Hematopoietic multipotent progenitor cell treated with erythropoietin and hydrocortisone succinate and interleukin-3 and kit ligand, for 15 days (in vitro differentiated cells): ENCODE data around the gene DCXR.

ENCODE experiments used
- DNase-seq: peaks from one replicate; pipeline ENCODE4 v3.0.0-alpha.2; 2015; ENCODE audit warnings: low spot score

DCXR gene

DNA sequence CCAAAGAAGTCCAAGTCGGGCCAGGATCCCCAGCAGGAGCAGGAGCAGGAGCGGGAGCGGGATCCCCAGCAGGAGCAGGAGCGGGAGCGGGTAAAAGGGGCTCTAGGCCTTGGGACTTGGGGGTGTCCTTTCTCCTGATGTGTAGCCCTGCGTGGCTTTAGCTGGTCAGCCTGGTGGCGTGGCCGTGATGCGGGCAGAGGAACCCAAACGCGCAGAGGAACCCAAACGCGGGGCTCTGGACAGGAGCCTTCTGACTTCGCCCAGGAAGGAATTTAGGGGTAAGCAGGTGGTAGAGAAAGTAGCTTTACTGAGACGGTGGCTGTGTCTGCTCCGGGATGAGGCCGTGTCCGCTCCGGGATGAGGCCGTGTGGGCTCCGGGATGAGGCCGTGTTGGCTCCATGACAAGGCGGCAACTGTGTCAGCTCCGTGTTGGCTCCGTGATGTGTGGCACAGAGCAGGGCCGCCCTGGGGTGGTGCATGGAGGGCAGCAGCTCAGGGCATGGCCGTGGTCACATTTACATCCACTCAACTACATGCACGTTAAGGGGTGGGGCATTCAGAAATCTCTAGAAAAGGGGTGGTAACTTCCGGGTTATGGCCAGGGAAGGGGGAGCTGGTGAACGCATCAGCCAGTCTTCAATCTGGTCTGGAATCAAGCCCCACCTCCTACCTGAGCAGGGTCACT lies 40.6 kb downstream of the DCXR start:
- no peak for DNase-seq

DNA sequence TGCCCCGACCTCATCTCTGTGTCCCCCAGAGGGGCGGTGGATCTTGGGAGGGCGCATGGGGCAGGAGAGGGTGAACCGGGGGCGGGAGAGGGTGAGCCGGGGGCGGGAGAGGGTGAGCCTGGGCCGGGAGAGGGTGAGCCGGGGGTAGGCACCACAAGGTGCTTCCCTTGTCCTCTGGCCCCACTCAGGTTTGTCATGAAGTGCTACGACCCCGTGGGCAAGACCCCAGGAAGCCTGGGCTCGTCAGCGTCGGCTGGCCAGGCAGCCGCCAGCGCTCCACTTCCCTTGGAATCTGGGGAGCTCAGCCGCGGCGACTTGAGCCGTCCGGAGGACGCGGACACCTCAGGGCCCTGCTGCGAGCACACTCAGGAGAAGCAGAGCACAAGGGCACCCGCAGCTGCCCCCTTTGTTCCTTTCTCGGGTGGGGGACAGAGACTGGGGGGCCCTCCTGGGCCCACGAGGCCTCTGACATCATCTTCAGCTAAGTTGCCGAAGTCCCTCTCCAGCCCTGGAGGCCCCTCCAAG lies 41.2 kb downstream of the DCXR start:
- DNase-seq, result no peak

DNA sequence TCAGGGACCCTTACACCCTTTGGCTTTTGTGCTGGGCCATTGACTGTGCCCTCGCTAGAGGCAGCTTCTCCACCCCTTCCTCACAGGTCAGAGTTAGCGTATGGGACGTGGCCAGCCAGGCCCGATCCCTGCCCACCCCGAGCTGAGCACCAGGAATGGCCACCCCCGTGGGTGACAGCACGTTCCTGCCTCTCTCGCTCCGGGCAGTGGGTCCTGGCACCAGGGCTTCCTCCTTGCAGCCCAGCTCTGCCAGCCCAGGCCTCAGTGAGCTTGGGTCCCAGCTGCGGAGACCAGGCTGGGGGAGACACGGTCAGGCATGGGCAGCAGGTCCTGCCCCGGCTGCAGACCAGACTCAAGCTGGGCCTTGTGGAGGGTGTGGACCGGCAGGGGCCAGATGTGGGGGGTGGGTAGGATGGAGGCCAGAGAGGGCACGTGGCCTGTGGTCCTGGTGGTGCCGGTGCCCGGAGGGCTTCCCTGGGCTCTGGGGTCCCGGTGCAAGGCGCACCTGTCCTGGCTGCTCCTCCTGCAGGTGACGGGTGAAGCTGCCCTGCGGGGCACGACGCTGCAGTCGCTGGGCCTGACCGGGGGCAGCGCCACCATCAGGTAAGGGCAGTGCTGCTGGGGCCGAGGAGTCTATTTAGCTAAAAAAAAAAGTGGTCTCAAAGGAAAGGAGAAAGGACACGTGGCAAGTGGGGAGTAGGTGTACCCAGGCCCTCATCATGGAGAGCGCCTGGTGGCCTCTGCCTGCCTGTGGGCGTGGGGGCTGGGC lies 41.9 kb downstream of the DCXR start:
- no peak for DNase-seq

DNA sequence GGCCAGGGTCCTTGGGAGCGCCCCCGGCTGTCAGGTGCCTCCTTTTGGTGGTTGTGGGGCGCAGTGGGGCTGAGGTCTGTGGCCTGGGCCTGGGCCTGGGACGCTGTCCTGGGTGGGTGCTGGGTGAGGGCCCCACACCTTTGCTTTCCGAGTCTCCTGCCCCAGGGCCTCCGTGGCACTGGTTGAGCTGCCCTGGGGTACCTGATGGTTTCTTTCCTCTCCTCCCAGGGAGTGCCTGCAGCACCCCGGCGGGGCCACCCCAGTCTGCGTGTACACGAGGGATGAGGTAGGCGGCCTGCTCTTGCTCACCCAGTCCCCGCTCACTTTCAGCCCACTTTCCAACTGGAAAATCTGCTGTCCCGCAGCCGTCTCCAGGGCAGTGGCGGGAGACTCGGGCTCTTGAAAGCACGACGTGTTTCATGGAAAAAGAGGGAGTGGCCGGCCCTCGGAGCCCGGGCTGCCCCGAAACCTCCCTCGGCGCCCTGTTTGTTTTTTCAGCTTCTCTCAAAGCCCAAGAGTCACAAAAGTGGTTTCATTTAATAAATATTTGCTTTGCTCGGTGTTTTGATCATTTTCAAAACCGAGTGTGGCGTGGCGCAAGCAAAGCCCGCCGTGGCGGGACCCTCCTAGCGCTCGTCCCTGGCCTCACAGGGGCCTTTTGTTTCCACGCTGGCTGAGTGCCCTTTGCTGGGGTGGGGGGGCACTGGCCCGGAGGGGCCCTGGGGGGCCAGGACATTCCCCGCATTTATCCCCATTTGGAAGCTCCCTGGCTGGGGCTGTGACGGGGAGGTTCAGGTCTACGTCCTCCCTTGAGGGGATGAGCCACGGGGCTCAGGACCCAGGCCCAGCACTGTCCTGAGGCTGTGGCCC lies 42.7 kb downstream of the DCXR start:
- no peak for DNase-seq

DNA sequence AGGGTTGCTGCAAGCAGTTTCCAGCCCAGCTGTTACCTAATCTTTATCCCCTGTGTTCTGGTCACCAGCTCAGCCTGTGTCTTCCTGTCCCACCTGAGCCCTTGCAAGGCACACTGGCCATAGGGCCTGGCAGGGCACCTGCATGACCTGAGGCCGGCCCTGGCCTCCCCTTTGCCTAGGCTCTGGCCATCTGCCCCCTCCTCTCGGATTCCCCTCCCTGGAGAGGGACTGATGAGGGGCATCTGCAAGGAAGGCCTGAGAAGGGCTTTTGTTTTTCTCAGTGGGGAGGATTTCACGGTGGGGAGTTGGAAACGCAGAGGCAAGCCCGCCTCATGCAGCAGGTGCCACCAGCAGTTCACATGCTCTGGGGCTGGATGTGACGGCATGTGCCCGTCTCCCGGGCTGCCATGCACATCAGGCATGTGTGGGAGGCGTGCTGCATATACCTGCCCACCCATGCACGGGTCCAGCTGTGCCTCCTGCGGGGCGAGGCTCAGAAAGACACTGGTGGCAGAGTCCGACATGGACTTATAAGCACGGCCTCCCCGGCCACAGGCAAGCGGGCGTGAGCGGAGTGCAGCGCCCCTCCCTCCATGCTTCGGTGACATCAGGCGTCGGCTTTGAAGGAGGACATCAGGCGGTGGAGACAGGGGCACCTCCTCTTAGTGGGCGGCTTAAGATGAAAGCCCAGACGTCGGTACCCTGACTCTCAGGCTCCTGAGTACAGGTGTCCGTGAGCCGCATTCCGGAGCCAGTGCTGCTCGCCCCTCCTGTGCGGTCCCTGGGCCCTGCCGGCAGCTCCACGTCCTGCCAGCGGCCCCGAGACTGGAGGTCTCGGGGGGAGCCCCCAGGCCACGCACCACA lies 43.5 kb downstream of the DCXR start:
- DNase-seq, result no peak

DNA sequence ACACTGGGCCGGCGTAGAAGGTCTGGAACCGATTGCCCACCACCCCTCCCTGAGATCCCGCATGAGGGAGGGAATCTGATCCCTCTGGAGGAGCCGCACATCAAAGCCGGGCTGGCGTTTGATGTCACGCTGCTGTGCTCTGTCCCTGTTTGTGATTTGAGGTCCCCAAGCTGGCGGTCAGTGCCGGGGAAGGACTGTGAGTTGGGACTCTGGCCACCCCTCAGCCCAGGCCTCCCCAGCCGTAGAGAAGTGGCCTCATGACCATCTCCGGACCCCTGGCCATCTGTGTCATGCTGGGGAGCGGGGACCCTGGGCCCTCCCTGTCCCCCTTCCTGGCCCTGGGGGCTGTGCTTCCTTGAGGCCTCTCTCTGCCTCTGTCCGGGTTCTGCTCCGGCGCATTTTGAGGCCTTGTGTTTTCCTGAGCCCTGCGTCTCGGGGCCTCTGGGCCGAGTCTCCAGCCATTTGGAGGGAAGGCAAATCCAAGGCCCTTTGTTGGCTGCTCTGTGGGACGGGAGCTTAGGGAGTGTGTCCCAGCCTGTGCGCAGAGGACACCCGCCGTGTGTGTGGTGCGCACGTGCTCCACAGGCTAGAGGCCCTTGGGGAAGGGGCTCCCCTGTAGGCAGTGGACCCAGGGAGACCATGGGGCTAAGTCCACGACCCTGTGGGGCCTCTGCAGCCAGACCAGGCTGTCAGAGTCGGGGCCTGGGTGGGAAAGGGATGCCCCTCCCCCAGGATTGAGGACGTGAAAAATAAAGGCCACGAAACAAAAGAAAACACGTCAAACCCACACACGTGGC lies 45.0 kb downstream of the DCXR start:
- DNase-seq, result no peak

DNA sequence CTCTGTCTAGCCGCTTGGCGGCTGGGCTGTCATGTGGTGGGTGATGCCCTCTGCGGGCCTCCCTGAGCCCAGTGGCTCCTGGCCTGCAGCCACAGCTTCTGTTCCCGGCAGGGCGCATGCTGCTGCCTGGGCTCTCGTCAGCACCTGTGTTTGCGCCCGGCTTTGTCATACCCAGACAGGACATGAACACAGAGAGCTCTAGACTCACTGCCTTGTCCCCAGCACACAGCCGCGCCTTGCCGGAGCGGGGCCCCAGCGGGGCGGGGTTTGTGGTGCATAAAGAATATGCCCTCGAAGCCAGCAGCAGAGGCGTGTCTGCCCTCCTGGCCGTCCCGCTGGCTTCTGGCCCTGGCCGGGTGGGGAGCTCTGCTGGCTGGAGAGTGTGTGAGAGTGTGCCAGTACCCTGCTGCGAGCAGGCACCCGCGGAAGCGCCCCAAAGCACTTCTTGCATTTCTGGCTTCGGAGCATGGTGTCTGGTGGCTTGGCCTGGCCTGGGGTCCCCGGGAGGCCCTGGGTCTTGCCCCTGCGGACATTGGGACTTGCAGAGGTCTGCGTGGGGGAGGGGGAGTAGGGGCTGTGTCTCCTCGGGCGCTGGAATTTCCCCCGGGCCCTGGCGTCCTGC lies 45.7 kb downstream of the DCXR start:
- peak; percentile 31 for DNase-seq

DNA sequence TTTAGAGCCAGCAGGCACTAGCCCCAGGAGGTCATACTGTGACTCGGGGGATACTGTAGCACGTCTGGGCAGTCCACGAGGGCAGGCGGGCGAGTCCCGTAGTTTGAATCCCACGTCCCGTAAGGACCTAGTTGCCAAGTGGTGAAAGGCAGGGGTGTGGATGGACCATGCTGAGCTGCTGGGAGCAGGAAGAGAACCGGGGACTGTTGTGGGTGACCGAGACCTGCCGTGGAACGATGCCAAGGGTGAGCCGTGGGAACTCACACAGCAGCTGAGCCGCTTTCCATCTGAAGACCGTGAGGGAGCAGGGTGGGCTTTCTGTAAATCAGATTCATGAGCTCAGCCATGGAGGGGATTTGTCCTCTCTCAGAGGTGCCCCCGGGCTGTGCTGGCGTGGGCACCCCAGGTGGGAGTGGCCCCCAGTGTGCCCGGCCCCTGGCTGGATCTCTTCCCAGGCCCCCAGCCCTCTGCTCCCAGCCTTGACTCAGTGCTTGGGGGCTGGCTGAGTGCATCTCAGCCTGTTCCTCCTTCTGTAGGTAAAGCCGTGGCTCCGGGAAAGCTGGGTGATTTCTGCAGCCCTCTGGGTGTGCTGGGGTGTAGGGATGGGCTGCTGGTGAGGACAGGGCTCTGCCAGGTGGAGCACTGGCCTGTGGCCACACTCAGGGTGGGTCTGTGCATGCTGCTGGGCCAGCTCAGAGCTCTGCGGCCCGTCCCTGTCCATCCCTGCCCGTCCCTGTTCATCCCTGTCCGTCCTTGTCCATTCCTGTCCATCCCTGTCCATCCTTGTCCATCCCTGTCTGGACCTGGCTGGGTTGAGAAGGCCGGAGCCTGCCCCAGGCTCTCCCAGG lies 46.4 kb downstream of the DCXR start:
- no peak for DNase-seq

DNA sequence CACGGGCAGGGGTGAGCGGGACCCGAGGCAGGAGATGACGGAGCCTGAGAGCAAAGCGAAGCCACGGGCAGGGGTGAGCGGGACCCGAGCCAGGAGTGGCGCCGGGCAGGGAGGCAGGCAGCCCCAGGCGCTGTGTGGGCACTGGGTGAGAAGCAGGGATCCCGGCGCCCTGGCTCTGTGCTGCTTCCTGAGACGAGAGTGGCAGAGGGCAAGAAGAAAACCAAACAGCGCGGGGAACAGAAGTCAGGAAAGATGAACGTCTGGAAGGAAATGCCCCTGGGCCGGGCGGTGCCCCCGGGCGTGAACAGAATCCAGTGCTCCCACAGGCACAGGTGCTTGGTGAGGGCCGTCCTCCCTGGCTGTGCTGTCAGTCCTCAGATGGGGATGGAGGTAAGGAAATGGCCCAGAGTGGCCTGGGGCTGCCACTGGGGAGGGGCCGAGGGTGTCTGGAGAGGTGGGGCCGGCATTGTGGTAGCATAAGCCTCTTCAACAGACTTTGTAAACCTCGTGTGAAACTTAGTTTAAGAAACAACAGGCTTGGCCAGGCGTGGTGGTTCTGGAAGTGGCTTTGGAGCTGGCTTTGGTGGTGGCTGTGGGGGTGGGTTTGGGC lies 50.2 kb downstream of the DCXR start:
- no peak for DNase-seq

DNA sequence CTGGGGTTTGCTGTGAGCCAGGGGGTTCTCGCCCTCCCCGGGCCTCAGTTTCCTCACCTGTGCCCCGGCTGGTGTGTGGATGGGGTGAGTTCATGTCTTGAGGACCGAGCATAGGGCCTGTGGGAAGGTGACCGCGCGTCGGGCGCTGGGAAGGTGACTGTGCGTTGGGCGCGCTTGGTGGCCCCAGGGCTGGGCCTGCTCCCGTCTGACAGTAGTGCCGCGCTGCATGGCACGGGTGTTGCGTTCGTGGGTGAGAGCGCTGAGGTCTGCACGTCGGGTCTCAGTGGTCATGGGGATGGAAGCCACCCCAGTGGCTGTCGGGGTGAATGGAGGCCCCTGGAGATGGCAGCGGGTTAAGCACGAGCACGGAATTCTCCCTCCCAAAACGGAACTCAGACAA lies 50.9 kb downstream of the DCXR start:
- DNase-seq, result no peak
